ENCODE data around the gene OR3A2. TPM values are rescaled to one million over a fixed set of nuclear protein-coding genes. Genes with fewer than 3 reads are reported as not detected.
A peak's percentile ranks its signal among the peaks of the same experiment; 100 is the strongest.
"Not testable (repeated sequence)": the region's sequence is repeated elsewhere in the genome, so short reads cannot be mapped to it uniquely, and the experiment has no call there.

OR3A2 gene
- total RNA-seq, 5 donors from 2014 or later (not counting 1 experiment from before 2014, with no cell fraction given) = 0.63 to 6.3 (median 2.9) TPM

DNA sequence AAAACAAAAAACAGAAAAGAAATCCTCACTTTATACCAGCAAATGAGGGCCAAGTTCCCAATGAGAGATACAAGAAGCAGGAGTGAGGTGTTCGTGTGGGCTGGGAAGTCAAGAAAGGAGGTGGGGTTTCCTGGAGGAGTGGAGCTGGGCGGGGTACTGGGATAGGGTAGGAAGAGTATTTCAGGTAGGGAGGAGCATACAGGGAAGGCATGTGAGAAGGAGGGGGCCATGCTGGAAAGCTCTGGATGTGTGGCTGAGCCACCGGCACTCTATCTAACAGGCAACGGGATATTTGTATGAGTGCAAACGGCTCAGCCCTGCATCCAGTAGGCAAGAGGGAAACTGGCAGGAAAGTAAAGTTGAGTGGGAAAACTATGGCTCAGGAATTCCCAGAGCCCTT, 4.2 kb downstream of the OR3A2 start:
- ChIA-PET POLR2A (no interaction called here), CTCF (interaction anchor here in 1 of 2 donors (0.6 kb wide), 1 partner anchor 13 kb away, joined by 3 read pairs; no protein-coding TSS in a partner anchor)
- H3K9me3 Mint-ChIP-seq = no peaks in the 10 kb centered on the region
- 83% methylated on average over 5 of the region's 5 CpGs for WGBS (ENCODE audit: insufficient coverage)
- Histone ChIP-seq H3K4me1 (ENCODE audit: control insufficient read depth in 1 of 2, extremely low read depth in 1 of 2, insufficient read depth in 2 of 2, low read length in 2 of 2) (peaks cover 2% of the 10 kb centered on the region in 2 experiments), H3K36me3 (ENCODE audit: control insufficient read depth in 2 of 2, extremely low read depth in 1 of 2, insufficient read depth in 1 of 2, low read length in 1 of 2) (no peaks in the 10 kb centered on the region), H3K4me3 (ENCODE audit: control insufficient read depth in 1 of 2, extremely low read depth in 1 of 2, low read length in 1 of 2) (no peak overlapping the region), H3K27ac (ENCODE audit: low read length) (no peak overlapping the region), H3K9me3 (no peaks in the 10 kb centered on the region), H3K27me3 (replicated peaks in 1 of 2; ENCODE audit: control insufficient read depth in 2 of 2, extremely low read depth in 1 of 2, insufficient read depth in 2 of 2, low read length in 1 of 2) (peaks cover 3 to 34% of the 10 kb centered on the region in 2 experiments)
- H3K27ac Mint-ChIP-seq = no peak overlapping the region
- DNase-seq (no peak), ATAC-seq (replicated peaks in 1 of 4) (no peak)
- peaks cover 40 to 65% of the 10 kb centered on the region in 2 donors for H3K27me3 Mint-ChIP-seq
- peaks cover 0 to 8% (median 0%) of the 10 kb centered on the region in 3 donors for H3K4me1 Mint-ChIP-seq
- no peak overlapping the region for H3K4me3 Mint-ChIP-seq
- peaks cover 11% of the 10 kb centered on the region for H3K36me3 Mint-ChIP-seq

DNA sequence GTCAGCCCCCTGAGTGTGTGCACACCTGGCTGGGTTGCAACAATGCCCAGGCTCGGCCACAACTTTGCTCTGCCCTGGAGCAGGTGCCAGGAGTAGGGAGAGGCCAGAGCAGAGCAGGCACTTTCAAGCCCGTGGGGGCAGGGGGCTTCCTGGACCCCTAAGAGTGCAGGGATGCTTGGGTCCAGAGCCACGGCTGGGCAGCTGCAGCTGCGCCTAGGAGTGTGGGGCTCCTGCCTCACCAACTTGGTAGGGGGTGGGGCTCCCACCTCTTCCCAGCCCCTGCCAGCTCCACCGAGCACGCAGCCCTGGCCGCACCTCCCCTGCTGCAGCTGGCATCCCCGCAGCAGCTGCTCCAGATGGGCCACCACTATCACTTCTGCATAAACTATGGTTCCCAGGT, 7.8 kb downstream of the OR3A2 start:
- Histone ChIP-seq H3K27me3 (replicated peaks in 1 of 2; ENCODE audit: control insufficient read depth in 2 of 2, extremely low read depth in 1 of 2, insufficient read depth in 2 of 2, low read length in 1 of 2) (peaks cover 0 to 36% of the 10 kb centered on the region in 2 experiments), H3K4me1 (ENCODE audit: control insufficient read depth in 1 of 2, extremely low read depth in 1 of 2, insufficient read depth in 2 of 2, low read length in 2 of 2) (no peaks in the 10 kb centered on the region), H3K9me3 (no peaks in the 10 kb centered on the region), H3K4me3 (ENCODE audit: control insufficient read depth in 1 of 2, extremely low read depth in 1 of 2, low read length in 1 of 2) (no peak overlapping the region), H3K36me3 (ENCODE audit: control insufficient read depth in 2 of 2, extremely low read depth in 1 of 2, insufficient read depth in 1 of 2, low read length in 1 of 2) (no peaks in the 10 kb centered on the region), H3K27ac (ENCODE audit: low read length) (no peak overlapping the region)
- peaks cover 7 to 24% (median 18%) of the 10 kb centered on the region in 3 donors for H3K9me3 Mint-ChIP-seq
- POLR2A ChIA-PET = no interaction called here
- CTCF ChIA-PET = no interaction called here
- DNase-seq (no peak), ATAC-seq (replicated peaks in 1 of 4) (no peak)
- H3K4me1 Mint-ChIP-seq = no peaks in the 10 kb centered on the region
- no peak overlapping the region for H3K27ac Mint-ChIP-seq
- H3K27me3 Mint-ChIP-seq = peaks cover 30 to 41% of the 10 kb centered on the region in 2 donors
- peaks cover 16% of the 10 kb centered on the region for H3K36me3 Mint-ChIP-seq
- H3K4me3 Mint-ChIP-seq = no peak overlapping the region
- WGBS (ENCODE audit: insufficient coverage) = 79% methylated on average over 8 of the region's 8 CpGs

DNA sequence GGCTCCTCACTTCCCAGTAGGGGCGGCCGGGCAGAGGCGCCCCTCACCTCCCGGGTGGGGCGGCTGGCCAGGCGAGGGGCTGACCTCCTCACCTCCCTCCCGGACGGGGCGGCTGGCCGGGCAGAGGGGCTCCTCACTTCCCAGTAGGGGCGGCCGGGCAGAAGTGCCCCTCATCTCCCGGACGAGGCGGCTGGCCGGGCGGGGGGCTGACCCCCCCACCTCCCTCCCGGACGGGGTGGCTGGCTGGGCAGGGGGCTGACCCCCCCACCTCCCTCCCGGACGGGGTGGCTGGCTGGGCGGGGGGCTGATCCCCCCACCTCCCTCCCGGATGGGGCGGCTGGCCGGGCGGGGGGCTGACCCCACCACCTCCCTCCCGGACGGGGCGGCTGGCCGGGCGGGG, 14.9 kb downstream of the OR3A2 start:
- peaks cover 12 to 42% (median 26%) of the 10 kb centered on the region in 3 donors for H3K9me3 Mint-ChIP-seq
- H3K27ac ChIP-seq (ENCODE audit: low read length); H3K4me1 Mint-ChIP-seq; H3K36me3 ChIP-seq (ENCODE audit: control insufficient read depth in 2 of 2, extremely low read depth in 1 of 2, insufficient read depth in 1 of 2, low read length in 1 of 2); H3K4me3 Mint-ChIP-seq; H3K36me3 Mint-ChIP-seq; ATAC-seq (replicated peaks in 1 of 4); H3K4me3 ChIP-seq (ENCODE audit: control insufficient read depth in 1 of 2, extremely low read depth in 1 of 2, low read length in 1 of 2); H3K27ac Mint-ChIP-seq; POLR2A ChIA-PET; H3K9me3 ChIP-seq; CTCF ChIA-PET; DNase-seq; H3K4me1 ChIP-seq (ENCODE audit: control insufficient read depth in 1 of 2, extremely low read depth in 1 of 2, insufficient read depth in 2 of 2, low read length in 2 of 2); H3K27me3 ChIP-seq (replicated peaks in 1 of 2; ENCODE audit: control insufficient read depth in 2 of 2, extremely low read depth in 1 of 2, insufficient read depth in 2 of 2, low read length in 1 of 2): not testable (repeated sequence)
- peaks cover 12 to 16% of the 10 kb centered on the region in 2 donors for H3K27me3 Mint-ChIP-seq
- no CpG with 5 or more reads among the region's 31 CpGs for WGBS (ENCODE audit: insufficient coverage)

DNA sequence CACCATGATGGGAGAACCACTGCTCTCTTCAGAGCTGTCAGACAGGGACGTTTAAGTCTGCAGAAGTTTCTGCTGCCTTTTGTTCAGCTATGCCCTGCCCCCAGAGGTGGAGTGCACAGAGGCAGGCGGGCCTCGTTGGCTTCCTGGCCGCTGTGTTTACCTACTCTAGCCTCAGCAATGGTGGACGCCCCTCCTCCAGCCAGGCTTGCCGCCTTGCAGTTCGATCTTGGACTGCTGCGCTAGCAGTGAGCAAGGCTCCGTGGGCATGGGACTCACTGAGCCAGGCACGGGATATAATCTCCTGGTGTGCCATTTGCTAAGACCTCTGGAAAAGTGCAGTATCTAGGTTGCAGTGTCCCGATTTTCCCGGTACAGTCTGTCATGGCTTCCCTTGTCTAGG, 43.3 kb downstream of the OR3A2 start:
- H3K4me3 ChIP-seq (ENCODE audit: control insufficient read depth in 1 of 2, extremely low read depth in 1 of 2, low read length in 1 of 2) = peak overlapping the region in 1 of 2 donors; percentile 2
- H3K9me3 ChIP-seq; DNase-seq; H3K27ac Mint-ChIP-seq; CTCF ChIA-PET; POLR2A ChIA-PET; ATAC-seq (replicated peaks in 1 of 4); H3K36me3 ChIP-seq (ENCODE audit: control insufficient read depth in 2 of 2, extremely low read depth in 1 of 2, insufficient read depth in 1 of 2, low read length in 1 of 2); H3K4me1 Mint-ChIP-seq; H3K4me1 ChIP-seq (ENCODE audit: control insufficient read depth in 1 of 2, extremely low read depth in 1 of 2, insufficient read depth in 2 of 2, low read length in 2 of 2); H3K27ac ChIP-seq (ENCODE audit: low read length); H3K4me3 Mint-ChIP-seq: not testable (repeated sequence)
- Mint-ChIP-seq H3K9me3 (peaks cover 8 to 18% (median 15%) of the 10 kb centered on the region in 3 donors), H3K36me3 (peaks cover 12% of the 10 kb centered on the region), H3K27me3 (peaks cover 37 to 44% of the 10 kb centered on the region in 2 donors)
- 88% methylated on average over 8 of the region's 12 CpGs for WGBS (ENCODE audit: insufficient coverage)
- H3K27me3 ChIP-seq (replicated peaks in 1 of 2; ENCODE audit: control insufficient read depth in 2 of 2, extremely low read depth in 1 of 2, insufficient read depth in 2 of 2, low read length in 1 of 2) = peaks cover 0 to 11% of the 10 kb centered on the region in 2 experiments

DNA sequence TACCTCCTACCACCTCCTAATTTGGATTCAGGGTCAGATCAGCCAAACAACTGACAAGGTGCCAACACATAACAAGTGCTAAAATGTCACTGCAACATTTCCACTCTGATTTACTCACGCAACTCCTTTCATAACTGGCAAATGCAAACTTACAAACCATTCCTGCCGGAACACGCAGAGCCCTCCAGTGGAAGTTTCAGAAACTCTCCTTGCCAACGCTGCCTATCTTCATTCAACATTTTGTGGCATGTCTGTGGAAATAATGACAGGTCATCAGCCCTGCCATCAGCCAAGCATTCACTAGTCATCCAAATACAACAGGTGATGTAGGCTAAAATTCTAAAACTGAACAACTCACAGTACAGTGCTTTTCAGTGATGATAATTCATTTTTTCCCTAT, 50.2 kb downstream of the OR3A2 start:
- Mint-ChIP-seq H3K27ac (no peak overlapping the region), H3K9me3 (peaks cover 7 to 13% (median 9%) of the 10 kb centered on the region in 3 donors), H3K4me1 (no peaks in the 10 kb centered on the region), H3K4me3 (no peak overlapping the region), H3K27me3 (peaks cover 19 to 26% of the 10 kb centered on the region in 2 donors), H3K36me3 (peaks cover 9% of the 10 kb centered on the region)
- no peak for ATAC-seq (replicated peaks in 1 of 4)
- Histone ChIP-seq H3K4me1 (ENCODE audit: control insufficient read depth in 1 of 2, extremely low read depth in 1 of 2, insufficient read depth in 2 of 2, low read length in 2 of 2) (no peaks in the 10 kb centered on the region), H3K36me3 (ENCODE audit: control insufficient read depth in 2 of 2, extremely low read depth in 1 of 2, insufficient read depth in 1 of 2, low read length in 1 of 2) (no peaks in the 10 kb centered on the region), H3K4me3 (ENCODE audit: control insufficient read depth in 1 of 2, extremely low read depth in 1 of 2, low read length in 1 of 2) (no peak overlapping the region), H3K9me3 (no peaks in the 10 kb centered on the region), H3K27ac (ENCODE audit: low read length) (no peak overlapping the region), H3K27me3 (replicated peaks in 1 of 2; ENCODE audit: control insufficient read depth in 2 of 2, extremely low read depth in 1 of 2, insufficient read depth in 2 of 2, low read length in 1 of 2) (no peaks in the 10 kb centered on the region)
- ChIA-PET POLR2A (no interaction called here), CTCF (no interaction called here)
- no peak for DNase-seq
- WGBS (ENCODE audit: insufficient coverage) = 59% methylated on average over 3 of the region's 4 CpGs

DNA sequence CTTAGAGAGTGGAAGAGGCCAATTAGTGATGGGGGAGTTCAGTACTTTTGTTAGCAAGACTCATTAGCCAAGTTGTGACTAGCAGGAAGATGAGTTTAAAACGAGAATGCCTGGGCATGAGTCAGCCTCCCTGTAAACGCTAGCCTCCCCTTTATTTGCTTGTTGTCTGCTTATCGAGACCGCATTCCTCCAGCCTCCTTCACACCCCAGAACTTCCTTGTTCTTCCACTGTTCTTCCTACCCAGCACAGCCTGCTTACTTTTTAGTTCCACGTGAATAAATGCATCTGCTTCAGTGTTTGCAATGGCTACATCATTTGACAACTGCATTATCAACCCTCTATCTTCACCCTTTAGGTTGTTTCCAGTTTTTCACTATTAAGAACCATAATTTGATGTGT, 67.8 kb downstream of the OR3A2 start:
- Histone ChIP-seq H3K27me3 (replicated peaks in 1 of 2; ENCODE audit: control insufficient read depth in 2 of 2, extremely low read depth in 1 of 2, insufficient read depth in 2 of 2, low read length in 1 of 2) (no peaks in the 10 kb centered on the region), H3K4me1 (ENCODE audit: control insufficient read depth in 1 of 2, extremely low read depth in 1 of 2, insufficient read depth in 2 of 2, low read length in 2 of 2) (no peaks in the 10 kb centered on the region), H3K4me3 (ENCODE audit: control insufficient read depth in 1 of 2, extremely low read depth in 1 of 2, low read length in 1 of 2) (no peak overlapping the region), H3K27ac (ENCODE audit: low read length) (no peak overlapping the region), H3K36me3 (ENCODE audit: control insufficient read depth in 2 of 2, extremely low read depth in 1 of 2, insufficient read depth in 1 of 2, low read length in 1 of 2) (no peaks in the 10 kb centered on the region), H3K9me3 (no peaks in the 10 kb centered on the region)
- ChIA-PET POLR2A (no interaction called here), CTCF (no interaction called here)
- Mint-ChIP-seq H3K36me3 (no peaks in the 10 kb centered on the region), H3K4me3 (no peak overlapping the region), H3K9me3 (peaks cover 0 to 6% (median 3%) of the 10 kb centered on the region in 3 donors), H3K4me1 (no peaks in the 10 kb centered on the region), H3K27me3 (peaks cover 1 to 11% of the 10 kb centered on the region in 2 donors), H3K27ac (no peak overlapping the region)
- DNase-seq = no peak
- ATAC-seq (replicated peaks in 1 of 4) = no peak
- 61% methylated on average over 4 of the region's 5 CpGs for WGBS (ENCODE audit: insufficient coverage)

DNA sequence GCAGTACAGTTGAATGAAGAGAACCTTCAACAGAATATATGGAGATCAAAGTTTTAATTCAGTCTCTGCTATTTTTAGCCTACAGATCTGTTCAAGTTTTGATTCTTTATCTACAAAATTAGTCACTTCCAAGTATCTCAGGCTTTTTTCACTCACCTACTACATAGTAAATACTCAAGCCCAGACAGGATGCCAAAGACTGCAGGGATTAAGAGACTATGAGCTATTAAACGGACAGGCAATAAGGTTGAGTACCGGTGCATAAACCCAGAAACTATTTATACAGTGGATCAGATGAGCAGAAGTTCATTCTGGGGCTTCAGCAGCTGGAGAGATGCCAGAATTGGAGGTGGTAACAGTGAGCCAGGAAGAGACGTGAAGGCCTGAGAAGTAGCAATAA, 69.3 kb downstream of the OR3A2 start:
- Mint-ChIP-seq H3K27ac (no peak overlapping the region), H3K27me3 (peaks cover 0 to 10% of the 10 kb centered on the region in 2 donors), H3K9me3 (peaks cover 0 to 3% (median under 1%) of the 10 kb centered on the region in 3 donors), H3K4me1 (no peaks in the 10 kb centered on the region), H3K4me3 (no peak overlapping the region), H3K36me3 (no peaks in the 10 kb centered on the region)
- H3K4me1 ChIP-seq (ENCODE audit: control insufficient read depth in 1 of 2, extremely low read depth in 1 of 2, insufficient read depth in 2 of 2, low read length in 2 of 2) = no peaks in the 10 kb centered on the region
- ATAC-seq (replicated peaks in 1 of 4) (no peak), DNase-seq (no peak)
- no peak overlapping the region for H3K4me3 ChIP-seq (ENCODE audit: control insufficient read depth in 1 of 2, extremely low read depth in 1 of 2, low read length in 1 of 2)
- no peak overlapping the region for H3K27ac ChIP-seq (ENCODE audit: low read length)
- no peaks in the 10 kb centered on the region for H3K36me3 ChIP-seq (ENCODE audit: control insufficient read depth in 2 of 2, extremely low read depth in 1 of 2, insufficient read depth in 1 of 2, low read length in 1 of 2)
- ChIA-PET POLR2A (no interaction called here), CTCF (no interaction called here)
- no CpG with 5 or more reads among the region's 3 CpGs for WGBS (ENCODE audit: insufficient coverage)
- no peaks in the 10 kb centered on the region for H3K9me3 ChIP-seq
- no peaks in the 10 kb centered on the region for H3K27me3 ChIP-seq (replicated peaks in 1 of 2; ENCODE audit: control insufficient read depth in 2 of 2, extremely low read depth in 1 of 2, insufficient read depth in 2 of 2, low read length in 1 of 2)

Data from T-cell (primary cell).